Measurements from ENCODE around the gene NOP53.
"Not testable (repeated sequence)": the region's sequence is repeated elsewhere in the genome, so short reads cannot be mapped to it uniquely, and the experiment has no call there.

Gene NOP53

DNA sequence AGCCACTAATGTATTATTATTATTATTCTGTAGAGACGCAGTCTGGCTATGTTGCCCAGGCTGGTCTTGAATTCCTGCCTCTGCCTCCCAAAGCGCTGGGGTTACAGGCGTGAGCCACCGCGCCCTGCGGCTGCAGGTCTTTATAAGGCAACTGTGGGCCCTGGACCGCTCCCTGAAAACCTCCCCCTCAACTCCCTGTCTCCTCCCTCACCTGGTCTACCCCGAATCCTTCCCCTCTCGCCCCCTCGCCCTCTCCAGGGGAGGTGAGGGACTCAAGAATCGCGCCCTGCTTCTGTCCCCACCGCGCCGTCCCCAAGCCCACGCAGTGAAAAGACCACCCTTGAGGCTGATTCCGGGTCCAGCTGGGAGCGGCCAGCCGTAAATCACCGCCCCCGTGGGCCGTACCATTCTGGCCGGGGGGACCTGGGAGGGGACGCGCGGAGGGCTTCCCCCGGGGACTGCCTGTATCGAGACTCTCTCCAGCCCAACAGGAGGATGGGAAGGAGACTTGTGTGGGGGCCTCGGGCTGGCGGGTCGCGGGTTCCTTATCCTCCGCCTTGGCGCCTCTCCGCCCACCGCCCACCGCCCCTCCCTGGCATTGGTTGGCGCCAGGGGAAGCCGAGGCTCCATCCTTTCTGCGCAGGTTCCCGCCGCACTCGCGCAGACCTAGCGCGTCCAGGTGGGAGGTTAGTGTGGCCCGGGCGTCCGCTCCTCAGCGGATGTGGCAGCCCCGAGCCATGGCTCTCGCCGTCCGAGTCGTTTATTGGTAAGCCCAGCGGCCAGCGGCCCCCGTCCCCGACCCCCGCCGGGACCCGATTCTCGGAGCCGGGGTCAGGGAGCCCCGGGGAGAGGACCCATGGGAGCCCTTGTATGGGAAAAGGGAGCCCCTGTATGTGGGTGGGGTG, 33.0 kb downstream of the NOP53 start, which contains the start of gene SELENOW:
Gene SELENOW, plus strand, starts transcription at position 655 of the 905 bp plus-strand sequence. Its CDS starts 83 bp downstream, at position 738.
- peak; percentile 29 for DNase-seq

DNA sequence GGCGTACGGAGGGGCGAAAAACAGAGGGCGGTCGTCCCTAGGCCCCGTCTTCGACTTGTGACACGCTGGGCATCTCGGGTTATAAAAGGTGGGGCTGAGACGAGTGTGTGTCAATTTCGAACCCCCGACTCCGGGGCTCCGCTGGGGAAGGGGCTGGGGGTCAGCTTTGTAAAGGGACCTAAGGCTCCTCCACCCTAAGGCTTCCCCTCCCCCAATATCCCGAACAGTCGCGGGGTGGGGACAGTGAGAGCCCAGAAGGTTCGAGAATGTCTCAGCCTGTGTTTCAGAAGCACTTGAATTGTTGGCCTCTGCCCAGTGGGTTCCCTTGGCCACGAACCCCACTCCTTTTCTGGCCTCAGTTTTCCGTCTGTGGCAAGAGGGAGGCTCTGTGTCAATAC, 33.6 kb downstream of the NOP53 start:
- DNase-seq: no peak

DNA sequence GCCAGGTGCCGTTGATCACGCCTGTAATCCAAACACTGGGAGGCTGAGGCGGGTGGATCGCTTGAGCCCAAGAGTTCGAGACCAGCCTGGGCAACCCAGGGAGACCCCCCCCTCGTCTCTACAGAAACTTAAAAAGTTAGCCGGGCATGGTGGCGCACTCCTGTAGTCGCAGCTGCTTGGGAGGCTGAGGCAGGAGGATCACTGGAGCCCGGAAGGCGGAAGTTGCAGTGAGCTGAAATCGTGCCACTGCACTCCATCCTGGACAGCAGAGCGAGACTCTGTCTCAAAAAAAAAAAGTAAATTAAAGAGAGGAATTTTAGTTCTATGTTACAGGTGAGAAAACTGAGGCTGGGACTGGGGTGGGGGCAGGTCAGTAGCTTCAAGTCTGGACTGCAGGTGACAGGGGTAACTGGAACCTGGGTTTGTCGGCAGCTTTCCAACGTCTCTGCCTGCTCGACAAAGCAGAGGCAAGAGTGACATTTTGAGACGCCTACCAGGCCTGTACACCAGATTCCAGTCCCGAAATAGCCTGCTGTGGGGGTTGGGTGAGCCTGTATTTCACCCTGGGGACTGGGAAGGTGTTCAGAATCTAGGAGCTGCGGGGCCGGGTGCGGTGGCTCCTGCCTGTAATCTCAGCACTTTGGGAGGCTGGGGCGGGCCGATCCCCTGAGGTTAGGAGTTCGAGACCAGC, 34.3 kb downstream of the NOP53 start:
- no peak for DNase-seq

- DNase-seq: no peak
Observed at GRCh38 chr19:47780215-47780551, 34.8 kb downstream of the NOP53 start.

GRCh38 chr19:47781590-47782262, 36.4 kb downstream of the NOP53 start:
- DNase-seq: no peak

DNA sequence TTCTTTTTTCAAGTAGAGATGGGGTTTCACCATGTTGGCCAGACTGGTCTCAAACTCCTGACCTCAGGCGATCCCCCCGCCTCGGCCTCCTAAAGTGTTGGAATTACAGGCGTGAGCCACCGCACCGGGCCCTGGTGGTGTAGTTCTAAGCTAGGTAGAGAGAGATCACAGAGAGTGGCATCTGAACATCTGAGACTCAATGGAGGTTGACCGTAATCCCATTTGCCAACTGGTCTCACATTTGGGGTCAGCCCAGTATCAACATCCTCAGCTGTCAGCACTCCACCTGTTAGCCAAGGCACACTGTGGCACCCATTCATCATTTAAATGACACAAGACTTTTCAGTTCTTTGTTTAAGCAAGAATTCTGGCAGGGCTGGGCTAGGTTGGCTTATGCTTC, 41.2 kb downstream of the NOP53 start:
- no peak for DNase-seq

- not testable (repeated sequence) for DNase-seq
Observed at GRCh38 chr19:47787307-47787706, 42.0 kb downstream of the NOP53 start.

GRCh38 chr19:47789811-47790210, 44.5 kb downstream of the NOP53 start:
- not testable (repeated sequence) for DNase-seq

GRCh38 chr19:47790398-47790814, 45.1 kb downstream of the NOP53 start:
- DNase-seq: no peak

DNA sequence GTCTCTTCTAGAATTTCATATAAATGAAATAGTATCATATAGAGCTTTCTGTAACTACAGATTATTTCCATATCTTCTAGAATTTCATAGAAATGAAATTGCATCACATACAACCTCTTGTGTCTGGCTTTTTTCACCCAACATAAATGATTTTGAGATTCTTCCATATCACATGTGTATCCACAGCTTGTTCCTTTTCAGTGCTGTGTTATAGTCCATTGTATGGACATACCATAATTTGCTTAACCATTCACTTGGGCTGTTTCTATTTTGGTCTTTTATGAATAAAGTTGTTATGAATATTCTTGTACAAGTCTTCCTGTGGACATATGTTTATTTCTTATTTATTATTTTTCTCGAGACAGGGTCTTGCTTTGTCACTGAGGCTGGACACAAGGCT, 47.3 kb downstream of the NOP53 start:
- DNase-seq: no peak

GRCh38 chr19:47794526-47794925, 49.2 kb downstream of the NOP53 start:
- DNase-seq: no peak

GRCh38 chr19:47796785-47797184, 51.4 kb downstream of the NOP53 start:
- no peak for DNase-seq

DNA sequence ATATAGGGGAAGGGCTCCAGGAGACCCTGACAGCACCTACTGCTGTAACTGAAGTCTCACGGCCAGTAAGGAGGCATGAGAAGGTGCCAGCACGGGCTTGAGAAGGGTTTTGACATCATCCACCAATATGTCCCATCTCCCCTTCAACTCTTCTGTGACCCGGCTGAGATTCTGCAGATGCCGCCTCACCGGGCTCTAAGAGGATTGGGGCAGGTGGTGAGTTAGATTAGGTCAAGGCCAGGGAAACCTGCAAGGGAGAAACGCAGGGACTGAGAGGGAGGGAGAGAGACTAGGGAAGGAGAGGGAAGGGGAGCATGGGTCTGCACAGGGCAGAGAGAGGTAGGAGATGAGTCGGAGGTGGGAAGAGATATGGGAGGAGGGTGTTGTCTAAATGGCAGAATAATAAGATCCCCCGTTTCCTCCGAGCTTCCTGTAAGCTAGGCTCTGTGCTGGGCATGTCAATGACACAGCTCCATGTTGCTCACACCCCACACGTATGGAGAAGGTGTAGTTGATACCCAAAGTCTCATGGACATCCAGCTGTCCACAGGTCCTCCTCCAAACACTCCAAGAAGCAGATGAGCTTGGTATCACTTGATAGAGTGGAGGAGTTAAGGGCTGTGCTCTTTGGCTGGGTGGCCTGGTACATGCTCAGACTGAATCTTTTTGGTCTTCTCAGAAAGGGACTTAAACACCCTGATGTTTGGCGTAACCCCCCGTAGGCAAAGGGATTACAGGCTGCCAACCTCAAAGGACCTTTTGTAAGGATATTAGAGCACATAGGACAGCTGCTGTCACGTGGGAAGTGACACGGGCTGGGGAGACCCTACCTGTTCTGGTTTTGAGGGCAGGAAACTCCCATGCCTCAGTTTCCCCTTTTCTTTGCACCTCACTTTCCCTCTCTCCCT, 52.9 kb downstream of the NOP53 start:
- DNase-seq: no peak

- no peak for DNase-seq
Observed at GRCh38 chr19:47798904-47799266, 53.5 kb downstream of the NOP53 start.

DNA sequence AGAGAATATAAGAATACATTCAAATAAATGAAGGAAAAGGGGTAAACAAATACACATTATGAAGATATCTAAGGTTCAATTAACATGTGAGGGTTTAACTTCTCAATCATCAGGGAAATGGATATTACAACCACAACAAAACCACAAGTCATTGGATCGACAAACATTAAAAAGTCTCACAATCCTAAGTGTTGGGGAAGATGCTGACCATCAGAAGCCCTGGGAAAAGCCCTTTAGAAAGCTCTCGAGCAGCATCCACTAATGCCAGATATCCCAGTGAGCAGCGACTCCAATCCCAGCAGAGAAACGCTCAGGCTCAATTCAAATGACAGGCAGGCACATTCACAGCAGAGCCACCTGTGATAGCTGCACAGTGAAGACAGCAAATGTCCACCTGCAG, 55.9 kb downstream of the NOP53 start:
- no peak for DNase-seq

GRCh38 chr19:47802521-47803043, 57.2 kb downstream of the NOP53 start:
- DNase-seq: no peak

- DNase-seq: not testable (repeated sequence)
Observed at GRCh38 chr19:47803148-47803547, 57.8 kb downstream of the NOP53 start.

- not testable (repeated sequence) for DNase-seq
Observed at GRCh38 chr19:47803671-47804070, 58.3 kb downstream of the NOP53 start.

- not testable (repeated sequence) for DNase-seq
Observed at GRCh38 chr19:47804451-47804850, 59.1 kb downstream of the NOP53 start, which contains the start of gene TPRX1. Gene TPRX1, minus strand, starts transcription at chr19:47804551. Its CDS starts 12 bp downstream, at chr19:47804539.

- no peak for DNase-seq
Observed at GRCh38 chr19:47805313-47805712, 60.0 kb downstream of the NOP53 start.

- no peak for DNase-seq
Observed at GRCh38 chr19:47806435-47806834, 61.1 kb downstream of the NOP53 start.
